Stomach (tissue), 4 donors: Measurements from ENCODE around the gene GNL3.
"Not testable (repeated sequence)": the region's sequence is repeated elsewhere in the genome, so short reads cannot be mapped to it uniquely, and the experiment has no call there.

Source experiments
- EP300 ChIP-seq: sonication (generic); formaldehyde crosslinking; IDR thresholded peaks from one replicate; pipeline ENCODE4 v1.6.1; 2017; ENCODE audit warnings: antibody characterized with exemption
- POLR2A ChIP-seq, 4 donors: fragments of 450-650 bp; IDR thresholded peaks; one replicate each; pipeline ENCODE4 v1.6.1; 2016; ENCODE audit warnings: antibody characterized with exemption in 4 of 4, control low read depth in 2 of 4, mild to moderate bottlenecking in 1 of 4, moderate library complexity in 1 of 4

DNA sequence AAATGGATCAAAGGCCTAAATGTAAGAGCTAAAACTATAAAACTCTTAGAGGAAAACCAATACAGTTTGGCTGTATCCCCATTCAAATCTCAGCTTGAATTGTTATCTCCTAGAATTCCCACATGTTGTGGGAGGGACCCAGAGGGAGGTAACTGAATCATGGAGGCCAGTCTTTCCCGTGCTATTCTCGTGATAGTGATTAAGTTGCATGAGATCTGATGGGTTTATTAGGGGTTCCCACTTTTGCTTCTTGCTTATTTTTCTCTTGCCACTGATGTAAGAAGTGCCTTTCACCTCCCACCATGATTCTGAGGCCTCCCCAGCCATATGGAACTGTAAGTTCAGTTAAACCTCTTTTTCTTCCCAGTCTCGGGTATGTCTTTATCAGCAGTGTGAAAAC, 9.6 kb upstream of the GNL3 start:
- not testable (repeated sequence) for TF ChIP-seq EP300; POLR2A (IDR thresholded peaks at IDR 0.05)
